ENCODE data around the gene ANKRD11.

ANKRD11 gene

DNA sequence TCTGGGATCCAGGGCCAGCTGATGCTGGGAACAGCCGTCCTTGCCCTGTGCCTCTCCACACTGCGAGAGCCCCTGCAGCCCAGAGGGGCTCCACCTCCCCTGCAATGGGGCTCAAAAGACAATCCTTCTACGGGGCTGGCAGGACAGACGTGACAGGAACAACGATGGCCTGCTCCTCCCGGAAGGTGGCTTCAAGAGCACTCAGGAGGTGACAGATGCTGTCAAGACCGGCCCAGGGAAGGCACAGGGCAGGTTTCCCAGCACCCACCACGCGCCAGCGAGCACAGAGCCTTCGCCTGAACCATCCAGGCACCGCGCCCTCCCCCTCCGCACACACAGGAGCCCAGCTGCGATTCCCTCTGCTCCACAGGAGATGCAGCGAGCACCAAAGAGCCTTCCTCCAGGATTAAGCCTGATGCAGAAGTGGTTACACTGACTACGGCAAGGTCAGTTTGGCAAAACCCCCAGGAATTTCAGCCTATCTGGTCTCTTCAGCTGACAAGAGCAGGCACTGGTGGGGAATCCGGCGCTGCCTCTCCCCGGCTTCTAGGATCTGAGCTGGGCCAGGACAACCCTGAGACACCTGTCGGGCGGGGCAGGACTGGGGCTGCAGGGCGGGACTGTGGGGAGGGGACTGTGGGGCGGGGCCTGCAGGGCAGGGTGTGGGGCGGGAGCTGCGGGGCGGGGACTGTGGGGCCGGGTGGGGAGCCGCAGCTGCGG is 169.4 kb downstream of the ANKRD11 start:
- peak; percentile 55 for DNase-seq (ENCODE audit: low read depth)
- TF ChIP-seq, protein P1, sequence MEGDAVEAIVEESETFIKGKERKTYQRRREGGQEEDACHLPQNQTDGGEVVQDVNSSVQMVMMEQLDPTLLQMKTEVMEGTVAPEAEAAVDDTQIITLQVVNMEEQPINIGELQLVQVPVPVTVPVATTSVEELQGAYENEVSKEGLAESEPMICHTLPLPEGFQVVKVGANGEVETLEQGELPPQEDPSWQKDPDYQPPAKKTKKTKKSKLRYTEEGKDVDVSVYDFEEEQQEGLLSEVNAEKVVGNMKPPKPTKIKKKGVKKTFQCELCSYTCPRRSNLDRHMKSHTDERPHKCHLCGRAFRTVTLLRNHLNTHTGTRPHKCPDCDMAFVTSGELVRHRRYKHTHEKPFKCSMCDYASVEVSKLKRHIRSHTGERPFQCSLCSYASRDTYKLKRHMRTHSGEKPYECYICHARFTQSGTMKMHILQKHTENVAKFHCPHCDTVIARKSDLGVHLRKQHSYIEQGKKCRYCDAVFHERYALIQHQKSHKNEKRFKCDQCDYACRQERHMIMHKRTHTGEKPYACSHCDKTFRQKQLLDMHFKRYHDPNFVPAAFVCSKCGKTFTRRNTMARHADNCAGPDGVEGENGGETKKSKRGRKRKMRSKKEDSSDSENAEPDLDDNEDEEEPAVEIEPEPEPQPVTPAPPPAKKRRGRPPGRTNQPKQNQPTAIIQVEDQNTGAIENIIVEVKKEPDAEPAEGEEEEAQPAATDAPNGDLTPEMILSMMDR (conservative IDR thresholded peaks at IDR 0.05; ENCODE audit: low read depth, low read length): no peak
- H3K4me3 ChIP-seq (ENCODE audit: low read depth, low read length): no peak overlapping the region

GRCh38 chr16:89319886-89320781 is 170.2 kb downstream of the ANKRD11 start:
- TF ChIP-seq, protein P1 (conservative IDR thresholded peaks at IDR 0.05; ENCODE audit: low read depth, low read length): no peak
- peak; percentile 76 for DNase-seq (ENCODE audit: low read depth)
- peak overlapping the region; percentile 5 for H3K4me3 ChIP-seq (ENCODE audit: low read depth, low read length)

GRCh38 chr16:89319631-89319885 is 170.8 kb downstream of the ANKRD11 start:
- TF ChIP-seq, protein P1 (conservative IDR thresholded peaks at IDR 0.05; ENCODE audit: low read depth, low read length): no peak
- no peak for DNase-seq (ENCODE audit: low read depth)
- no peak overlapping the region for H3K4me3 ChIP-seq (ENCODE audit: low read depth, low read length)

DNA sequence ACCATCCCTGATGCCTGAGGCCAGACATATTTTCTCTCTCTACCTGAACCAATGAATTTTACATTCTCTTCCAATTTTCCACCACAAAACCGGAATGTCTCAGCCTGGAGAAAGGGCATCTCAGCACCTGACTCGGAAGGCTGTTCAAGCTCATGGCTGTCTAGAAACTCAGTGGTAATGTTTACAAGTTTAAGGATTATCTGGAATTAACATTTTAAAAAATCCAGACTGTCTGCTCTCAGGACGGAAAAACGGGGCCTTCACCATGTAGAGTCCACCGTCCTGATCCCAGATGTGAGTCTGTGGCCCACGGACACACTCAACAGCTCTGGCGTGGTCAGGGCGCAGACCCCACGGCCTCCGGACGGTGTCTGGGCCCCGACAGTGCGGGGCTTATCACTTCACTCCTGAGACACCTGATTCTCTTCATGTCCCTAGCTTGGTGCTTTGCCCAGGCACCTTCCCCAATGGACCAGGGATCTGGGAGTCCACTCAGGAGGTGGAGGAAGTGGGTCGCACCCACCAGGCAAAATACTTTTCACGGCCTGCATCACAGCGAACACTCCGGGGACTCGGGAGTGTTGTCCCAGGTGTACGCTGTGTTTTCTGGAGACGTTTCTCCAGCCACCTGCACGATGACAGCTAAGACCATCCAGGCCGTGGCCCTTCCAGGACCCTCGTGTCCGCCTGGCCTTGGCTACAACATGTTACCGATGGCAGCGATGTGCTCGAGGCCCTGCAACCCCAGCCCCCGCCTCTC is 171.3 kb downstream of the ANKRD11 start:
- H3K4me3 ChIP-seq (ENCODE audit: low read depth, low read length): no peak overlapping the region
- TF ChIP-seq, protein P1 (conservative IDR thresholded peaks at IDR 0.05; ENCODE audit: low read depth, low read length): no peak
- DNase-seq (ENCODE audit: low read depth): no peak

DNA sequence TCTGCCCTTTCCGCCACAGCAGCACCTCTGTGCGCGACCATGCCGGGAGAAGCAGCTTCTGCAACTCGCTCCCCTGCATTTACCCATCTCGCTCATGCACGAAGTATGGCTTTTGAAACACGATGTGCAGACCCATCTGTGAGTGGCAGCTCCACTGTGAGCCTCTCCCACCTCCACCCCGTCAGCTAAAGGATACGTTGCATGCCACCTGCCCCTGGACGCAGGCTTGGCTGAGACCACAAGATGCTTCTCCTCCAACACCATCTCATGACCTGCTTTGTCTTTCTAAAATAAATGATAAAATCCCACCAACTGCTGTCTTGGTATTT is 172.0 kb downstream of the ANKRD11 start:
- TF ChIP-seq, protein P1 (conservative IDR thresholded peaks at IDR 0.05; ENCODE audit: low read depth, low read length): no peak
- DNase-seq (ENCODE audit: low read depth): no peak
- H3K4me3 ChIP-seq (ENCODE audit: low read depth, low read length): no peak overlapping the region

DNA sequence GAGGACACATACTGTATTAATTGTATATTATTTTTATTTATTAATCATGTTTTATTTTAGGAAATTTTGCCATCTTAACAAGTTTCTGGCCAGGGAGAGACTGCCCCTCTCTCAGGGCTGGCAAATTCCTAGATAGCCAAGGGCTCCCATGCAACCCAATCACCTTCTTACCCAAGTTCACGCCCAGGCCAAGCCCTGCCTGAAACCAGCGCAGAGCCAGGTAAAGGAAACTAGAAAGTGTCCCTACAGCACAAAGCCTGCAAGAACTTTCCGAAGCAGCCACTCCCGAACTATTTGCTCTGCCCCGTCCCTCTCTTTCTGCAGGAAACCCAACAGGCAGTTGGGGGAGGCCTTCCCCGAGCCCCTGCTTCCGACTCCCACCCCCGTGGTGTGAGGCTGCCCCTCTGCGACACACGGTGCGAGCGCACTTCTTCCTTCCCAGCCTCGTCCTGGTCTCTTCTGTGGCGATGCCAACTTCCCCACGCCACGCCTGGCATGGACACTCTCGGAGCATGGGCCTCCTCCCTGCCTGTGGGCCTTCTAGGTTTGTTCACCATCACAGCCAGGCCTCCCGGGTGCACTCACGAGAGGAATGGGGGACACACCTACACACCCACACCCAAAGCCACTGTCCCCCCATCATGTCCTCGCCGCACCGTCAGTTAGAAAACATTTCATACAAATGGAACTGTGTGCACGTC is 172.5 kb downstream of the ANKRD11 start:
- TF ChIP-seq, protein P1 (conservative IDR thresholded peaks at IDR 0.05; ENCODE audit: low read depth, low read length): no peak
- no peak overlapping the region for H3K4me3 ChIP-seq (ENCODE audit: low read depth, low read length)
- no peak for DNase-seq (ENCODE audit: low read depth)

All from choroid plexus epithelial cell (primary cell).